ENCODE results near the gene NOL9. TPM values are rescaled to one million over a fixed set of nuclear protein-coding genes. Genes with fewer than 3 reads are reported as not detected.

NOL9 gene
- total and polyA plus RNA-seq, 2 of the 13 experiments (the other 11 are each of a cell fraction or from before 2014, with no cell fraction given) = 18.0 to 24.7 TPM

- TF ChIP-seq DMTF1 (CRISPR knock-in tag; IDR thresholded peaks at IDR 0.05) = no peak
- TF ChIP-seq TBX2 (CRISPR knock-in tag; IDR thresholded peaks at IDR 0.05; ENCODE audit: borderline replicate concordance) = peak; percentile 41; the same call in 1 of the 2 replicates
- TF ChIP-seq JUN (CRISPR knock-in tag; IDR thresholded peaks at IDR 0.05) = no peak
- TF ChIP-seq ZSCAN9 (CRISPR knock-in tag; IDR thresholded peaks at IDR 0.05; ENCODE audit: borderline replicate concordance) = no peak
- no peak for TF ChIP-seq ZNF263 (CRISPR knock-in tag; IDR thresholded peaks at IDR 0.05)
- no peak for TF ChIP-seq SMAD1 (CRISPR knock-in tag; IDR thresholded peaks at IDR 0.05; ENCODE audit: borderline replicate concordance, low read depth)
- TF ChIP-seq, protein P1, sequence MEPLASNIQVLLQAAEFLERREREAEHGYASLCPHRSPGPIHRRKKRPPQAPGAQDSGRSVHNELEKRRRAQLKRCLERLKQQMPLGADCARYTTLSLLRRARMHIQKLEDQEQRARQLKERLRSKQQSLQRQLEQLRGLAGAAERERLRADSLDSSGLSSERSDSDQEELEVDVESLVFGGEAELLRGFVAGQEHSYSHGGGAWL (CRISPR knock-in tag; IDR thresholded peaks at IDR 0.05) = peak; percentile 29; the same call in 1 of the 2 replicates
- TF ChIP-seq POLR2AphosphoS2 (IDR thresholded peaks at IDR 0.05; ENCODE audit: low read depth, low read length) = no peak
- no peak for TF ChIP-seq ZNF766 (CRISPR knock-in tag; IDR thresholded peaks at IDR 0.05; ENCODE audit: borderline replicate concordance)
- TF ChIP-seq MAX (IDR thresholded peaks at IDR 0.05) = peak; percentile 87
- no peak for TF ChIP-seq DPF2 (CRISPR knock-in tag; IDR thresholded peaks at IDR 0.05; ENCODE audit: borderline replicate concordance, low read depth)
- TF ChIP-seq, protein P2, sequence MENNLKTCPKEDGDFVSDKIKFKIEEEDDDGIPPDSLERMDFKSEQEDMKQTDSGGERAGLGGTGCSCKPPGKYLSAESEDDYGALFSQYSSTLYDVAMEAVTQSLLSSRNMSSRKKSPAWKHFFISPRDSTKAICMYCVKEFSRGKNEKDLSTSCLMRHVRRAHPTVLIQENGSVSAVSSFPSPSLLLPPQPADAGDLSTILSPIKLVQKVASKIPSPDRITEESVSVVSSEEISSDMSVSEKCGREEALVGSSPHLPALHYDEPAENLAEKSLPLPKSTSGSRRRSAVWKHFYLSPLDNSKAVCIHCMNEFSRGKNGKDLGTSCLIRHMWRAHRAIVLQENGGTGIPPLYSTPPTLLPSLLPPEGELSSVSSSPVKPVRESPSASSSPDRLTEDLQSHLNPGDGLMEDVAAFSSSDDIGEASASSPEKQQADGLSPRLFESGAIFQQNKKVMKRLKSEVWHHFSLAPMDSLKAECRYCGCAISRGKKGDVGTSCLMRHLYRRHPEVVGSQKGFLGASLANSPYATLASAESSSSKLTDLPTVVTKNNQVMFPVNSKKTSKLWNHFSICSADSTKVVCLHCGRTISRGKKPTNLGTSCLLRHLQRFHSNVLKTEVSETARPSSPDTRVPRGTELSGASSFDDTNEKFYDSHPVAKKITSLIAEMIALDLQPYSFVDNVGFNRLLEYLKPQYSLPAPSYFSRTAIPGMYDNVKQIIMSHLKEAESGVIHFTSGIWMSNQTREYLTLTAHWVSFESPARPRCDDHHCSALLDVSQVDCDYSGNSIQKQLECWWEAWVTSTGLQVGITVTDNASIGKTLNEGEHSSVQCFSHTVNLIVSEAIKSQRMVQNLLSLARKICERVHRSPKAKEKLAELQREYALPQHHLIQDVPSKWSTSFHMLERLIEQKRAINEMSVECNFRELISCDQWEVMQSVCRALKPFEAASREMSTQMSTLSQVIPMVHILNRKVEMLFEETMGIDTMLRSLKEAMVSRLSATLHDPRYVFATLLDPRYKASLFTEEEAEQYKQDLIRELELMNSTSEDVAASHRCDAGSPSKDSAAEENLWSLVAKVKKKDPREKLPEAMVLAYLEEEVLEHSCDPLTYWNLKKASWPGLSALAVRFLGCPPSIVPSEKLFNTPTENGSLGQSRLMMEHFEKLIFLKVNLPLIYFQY (CRISPR knock-in tag; IDR thresholded peaks at IDR 0.05; ENCODE audit: borderline replicate concordance) = 0 out of 2 replicates have a peak, but pooled peaks have one; percentile 30
- TF ChIP-seq AKAP8 (CRISPR knock-in tag; IDR thresholded peaks at IDR 0.05) = 0 out of 2 replicates have a peak, but pooled peaks have one; percentile 6
- 0 out of 2 replicates have a peak, but pooled peaks have one; percentile 39 for TF ChIP-seq GTF3A (CRISPR knock-in tag; conservative IDR thresholded peaks at IDR 0.05)
- TF ChIP-seq RAD51 (IDR thresholded peaks at IDR 0.05; ENCODE audit: borderline replicate concordance) = peak; percentile 74
- TF ChIP-seq, protein P3, sequence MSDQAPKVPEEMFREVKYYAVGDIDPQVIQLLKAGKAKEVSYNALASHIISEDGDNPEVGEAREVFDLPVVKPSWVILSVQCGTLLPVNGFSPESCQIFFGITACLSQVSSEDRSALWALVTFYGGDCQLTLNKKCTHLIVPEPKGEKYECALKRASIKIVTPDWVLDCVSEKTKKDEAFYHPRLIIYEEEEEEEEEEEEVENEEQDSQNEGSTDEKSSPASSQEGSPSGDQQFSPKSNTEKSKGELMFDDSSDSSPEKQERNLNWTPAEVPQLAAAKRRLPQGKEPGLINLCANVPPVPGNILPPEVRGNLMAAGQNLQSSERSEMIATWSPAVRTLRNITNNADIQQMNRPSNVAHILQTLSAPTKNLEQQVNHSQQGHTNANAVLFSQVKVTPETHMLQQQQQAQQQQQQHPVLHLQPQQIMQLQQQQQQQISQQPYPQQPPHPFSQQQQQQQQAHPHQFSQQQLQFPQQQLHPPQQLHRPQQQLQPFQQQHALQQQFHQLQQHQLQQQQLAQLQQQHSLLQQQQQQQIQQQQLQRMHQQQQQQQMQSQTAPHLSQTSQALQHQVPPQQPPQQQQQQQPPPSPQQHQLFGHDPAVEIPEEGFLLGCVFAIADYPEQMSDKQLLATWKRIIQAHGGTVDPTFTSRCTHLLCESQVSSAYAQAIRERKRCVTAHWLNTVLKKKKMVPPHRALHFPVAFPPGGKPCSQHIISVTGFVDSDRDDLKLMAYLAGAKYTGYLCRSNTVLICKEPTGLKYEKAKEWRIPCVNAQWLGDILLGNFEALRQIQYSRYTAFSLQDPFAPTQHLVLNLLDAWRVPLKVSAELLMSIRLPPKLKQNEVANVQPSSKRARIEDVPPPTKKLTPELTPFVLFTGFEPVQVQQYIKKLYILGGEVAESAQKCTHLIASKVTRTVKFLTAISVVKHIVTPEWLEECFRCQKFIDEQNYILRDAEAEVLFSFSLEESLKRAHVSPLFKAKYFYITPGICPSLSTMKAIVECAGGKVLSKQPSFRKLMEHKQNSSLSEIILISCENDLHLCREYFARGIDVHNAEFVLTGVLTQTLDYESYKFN (CRISPR knock-in tag; conservative IDR thresholded peaks at IDR 0.05) = no peak; the same call in 1 of the 2 replicates
- TF ChIP-seq REXO4 (CRISPR knock-in tag; IDR thresholded peaks at IDR 0.05; ENCODE audit: borderline replicate concordance) = no peak
These were observed 47.0 kb upstream of the NOL9 start (continued) for GRCh38 chr1:6601049-6601922.
